NB4 (cell line): ENCODE measurements around the gene RBFOX1.

Experiments used
- DNase-seq: peaks from one replicate; pipeline ENCODE4 v3.0.0; 2010; ENCODE audit warnings: low read depth
- H3K4me3 ChIP-seq: one replicate; pipeline ENCODE4 v1.5.1; 2011; ENCODE audit warnings: mild to moderate bottlenecking, low read depth, low read length, moderate library complexity
- CTCF ChIP-seq: IDR thresholded peaks from one replicate; pipeline ENCODE4 v1.5.1; 2012; ENCODE audit warnings: low read depth, low read length
- MYC ChIP-seq: IDR thresholded peaks from 2 replicates; pipeline ENCODE4 v1.6.1; 2011; ENCODE audit warnings: low read depth, low read length
- POLR2A ChIP-seq: IDR thresholded peaks from 2 replicates; pipeline ENCODE4 v1.6.1; 2011; ENCODE audit warnings: mild to moderate bottlenecking; ENCODE audit not compliant: insufficient read length; ENCODE audit errors: extremely low read depth
- TF ChIP-seq, protein P1 (sequence below): IDR thresholded peaks from 2 replicates; pipeline ENCODE4 v1.6.1; 2011; ENCODE audit warnings: low read depth, low read length

RBFOX1 gene

GRCh38 chr16:7713244-7713643 lies 380.6 kb downstream of the RBFOX1 start:
- DNase-seq = no peak
- no peak for TF ChIP-seq POLR2A
- TF ChIP-seq MYC = no peak
- H3K4me3 ChIP-seq = no peak overlapping the region

GRCh38 chr16:7714775-7715174 lies 382.1 kb downstream of the RBFOX1 start:
- H3K4me3 ChIP-seq = no peak overlapping the region
- TF ChIP-seq POLR2A = no peak
- TF ChIP-seq, protein P1, sequence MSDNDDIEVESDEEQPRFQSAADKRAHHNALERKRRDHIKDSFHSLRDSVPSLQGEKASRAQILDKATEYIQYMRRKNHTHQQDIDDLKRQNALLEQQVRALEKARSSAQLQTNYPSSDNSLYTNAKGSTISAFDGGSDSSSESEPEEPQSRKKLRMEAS = no peak
- no peak for TF ChIP-seq CTCF
- no peak for TF ChIP-seq MYC
- no peak for DNase-seq

DNA sequence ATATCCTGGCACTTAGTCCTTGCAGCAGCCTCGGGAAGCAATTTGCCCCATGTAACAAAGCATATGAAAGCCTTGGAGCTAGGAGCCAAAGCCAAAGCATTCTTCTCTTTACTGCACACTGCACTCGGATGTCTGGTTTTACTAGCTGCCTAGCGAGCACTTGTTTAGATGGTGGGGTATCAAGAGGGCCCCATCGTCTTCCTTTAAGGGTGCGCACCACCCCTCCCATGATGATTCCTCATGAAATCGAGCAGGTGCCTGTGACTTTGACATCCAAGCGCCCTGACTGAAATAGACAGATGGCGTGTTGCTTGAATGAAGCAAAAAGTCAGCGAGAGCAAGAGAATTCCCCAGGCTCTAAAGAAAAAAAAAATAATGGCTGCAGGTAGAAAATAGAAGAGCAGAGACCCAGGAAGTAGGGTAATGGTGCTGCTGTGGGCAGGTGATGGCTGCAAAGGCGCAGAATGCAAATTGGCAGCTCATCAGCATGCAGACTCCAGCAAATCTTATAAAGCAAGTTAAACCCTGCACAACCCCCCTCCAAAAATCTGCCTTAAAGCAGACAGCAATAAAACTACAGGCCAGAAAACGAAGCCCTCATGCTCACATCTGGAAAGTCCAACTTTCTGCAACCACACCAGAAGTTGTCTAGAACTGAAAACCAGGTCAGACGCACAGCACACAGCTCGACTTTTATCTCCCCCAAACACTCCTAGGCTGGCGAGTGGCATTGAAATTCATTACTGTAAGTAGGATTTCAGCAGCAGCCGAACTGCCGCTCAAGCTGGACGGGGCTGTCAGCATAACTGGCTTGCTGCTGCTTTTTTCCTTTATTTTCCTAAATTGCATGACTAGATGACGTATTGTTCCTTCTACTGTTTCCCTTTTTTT lies 384.3 kb downstream of the RBFOX1 start:
- TF ChIP-seq MYC (no peak), POLR2A (no peak), CTCF (no peak)
- TF ChIP-seq, protein P1 = no peak
- no peak for DNase-seq
- no peak overlapping the region for H3K4me3 ChIP-seq

DNA sequence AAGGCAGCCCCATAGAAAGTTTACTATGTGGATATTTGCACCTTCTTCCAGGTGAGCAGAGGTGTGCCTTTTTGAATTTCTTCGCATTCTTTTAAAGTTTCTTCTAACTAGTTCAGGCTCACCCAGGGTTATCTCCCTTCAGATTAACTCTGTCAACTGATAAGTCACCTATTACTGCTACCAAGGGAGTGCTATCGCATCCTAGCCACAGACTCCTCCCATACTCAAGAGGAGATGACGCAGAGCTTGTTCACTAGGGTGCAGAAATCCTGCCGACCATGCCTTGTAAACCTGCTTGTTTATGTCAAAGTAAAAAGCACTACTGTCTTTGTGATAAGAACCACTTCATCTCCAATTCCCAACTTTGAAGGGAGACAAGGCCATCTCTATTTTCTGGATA lies 390.1 kb downstream of the RBFOX1 start:
- H3K4me3 ChIP-seq = no peak overlapping the region
- TF ChIP-seq, protein P1 = no peak
- TF ChIP-seq CTCF = no peak
- no peak for DNase-seq

GRCh38 chr16:7731141-7731540 lies 398.5 kb downstream of the RBFOX1 start:
- DNase-seq = no peak
- no peak for TF ChIP-seq MYC
- TF ChIP-seq, protein P1 = no peak
- no peak overlapping the region for H3K4me3 ChIP-seq

DNA sequence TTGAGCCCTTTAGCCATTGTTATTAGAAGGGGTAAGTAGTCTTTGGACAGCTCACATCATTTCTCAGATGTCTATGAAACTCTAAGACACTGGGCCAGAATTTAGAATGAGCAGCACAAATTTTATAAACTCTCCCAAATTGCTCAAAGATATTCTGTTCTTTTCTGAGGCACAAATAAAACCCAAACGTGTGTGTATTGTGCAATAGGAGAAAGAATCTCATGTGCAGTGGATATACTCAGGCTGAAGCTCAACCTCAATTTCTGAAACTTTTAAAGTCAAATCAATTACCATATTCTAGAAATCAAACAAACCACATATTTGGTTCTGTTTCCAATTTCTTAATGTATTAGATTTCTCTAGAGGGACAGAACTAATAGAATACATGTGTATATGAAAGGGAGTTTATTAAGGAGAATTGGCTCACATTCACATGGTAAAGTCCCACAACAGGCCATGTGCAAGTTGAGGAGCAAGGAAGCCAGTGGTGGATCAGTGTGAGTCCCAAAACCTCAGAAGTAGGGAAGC lies 403.6 kb downstream of the RBFOX1 start:
- TF ChIP-seq, protein P1 = no peak
- TF ChIP-seq CTCF = no peak
- no peak for TF ChIP-seq MYC
- TF ChIP-seq POLR2A = no peak

GRCh38 chr16:7742626-7743025 lies 410.0 kb downstream of the RBFOX1 start:
- TF ChIP-seq CTCF = no peak
- no peak overlapping the region for H3K4me3 ChIP-seq
- DNase-seq = no peak

More for the DNA sequence above, 403.6 kb downstream of the RBFOX1 start:
- no peak overlapping the region for H3K4me3 ChIP-seq
- no peak for DNase-seq
